GM13977 (cell line): ENCODE data around the gene DGKI.

Source experiments
- DNase-seq: peaks from one replicate; pipeline ENCODE4 v3.0.0; 2012; ENCODE audit warnings: low spot score
- in situ Hi-C: fragments of 300-500 bp; cut with MboI; formaldehyde crosslinking; loops from one replicate; pipeline ENCODE4 v1.12.0; 2022; ENCODE audit warnings: low sequenced_read_pairs, low pct_unique_long_range_greater_than_20kb, mixed read lengths, inconsistent platforms; ENCODE audit not compliant: unreplicated experiment
- TF ChIP-seq, protein P1 (sequence below): IDR thresholded peaks from 2 replicates; pipeline ENCODE4 v1.5.1; 2012; ENCODE audit warnings: mild to moderate bottlenecking, control low read depth; ENCODE audit not compliant: insufficient read depth; ENCODE audit errors: extremely low read depth, missing control alignments

Gene DGKI

DNA sequence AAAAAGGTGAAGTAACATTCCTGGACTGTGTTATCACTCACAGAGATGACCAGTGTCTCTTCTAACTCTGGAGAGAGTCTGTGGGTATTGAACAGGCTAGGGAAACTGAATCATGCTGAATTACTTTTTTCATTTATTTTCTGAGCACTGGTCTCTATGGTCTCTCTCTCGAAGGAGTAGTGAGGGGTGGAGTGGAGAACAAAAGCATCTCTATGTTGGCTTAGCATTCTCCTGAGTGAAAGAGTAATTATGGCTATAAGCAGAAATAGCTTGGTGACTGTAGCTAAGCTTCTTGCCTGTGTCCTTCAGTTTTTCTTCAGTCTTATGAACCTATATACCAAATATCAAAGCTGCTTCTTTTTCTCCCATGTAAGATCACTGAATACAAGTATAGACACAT is 438.6 kb downstream of the DGKI start:
- DNase-seq: no peak
- in situ Hi-C loops: no loop called here
- TF ChIP-seq, protein P1, sequence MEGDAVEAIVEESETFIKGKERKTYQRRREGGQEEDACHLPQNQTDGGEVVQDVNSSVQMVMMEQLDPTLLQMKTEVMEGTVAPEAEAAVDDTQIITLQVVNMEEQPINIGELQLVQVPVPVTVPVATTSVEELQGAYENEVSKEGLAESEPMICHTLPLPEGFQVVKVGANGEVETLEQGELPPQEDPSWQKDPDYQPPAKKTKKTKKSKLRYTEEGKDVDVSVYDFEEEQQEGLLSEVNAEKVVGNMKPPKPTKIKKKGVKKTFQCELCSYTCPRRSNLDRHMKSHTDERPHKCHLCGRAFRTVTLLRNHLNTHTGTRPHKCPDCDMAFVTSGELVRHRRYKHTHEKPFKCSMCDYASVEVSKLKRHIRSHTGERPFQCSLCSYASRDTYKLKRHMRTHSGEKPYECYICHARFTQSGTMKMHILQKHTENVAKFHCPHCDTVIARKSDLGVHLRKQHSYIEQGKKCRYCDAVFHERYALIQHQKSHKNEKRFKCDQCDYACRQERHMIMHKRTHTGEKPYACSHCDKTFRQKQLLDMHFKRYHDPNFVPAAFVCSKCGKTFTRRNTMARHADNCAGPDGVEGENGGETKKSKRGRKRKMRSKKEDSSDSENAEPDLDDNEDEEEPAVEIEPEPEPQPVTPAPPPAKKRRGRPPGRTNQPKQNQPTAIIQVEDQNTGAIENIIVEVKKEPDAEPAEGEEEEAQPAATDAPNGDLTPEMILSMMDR: no peak

DNA sequence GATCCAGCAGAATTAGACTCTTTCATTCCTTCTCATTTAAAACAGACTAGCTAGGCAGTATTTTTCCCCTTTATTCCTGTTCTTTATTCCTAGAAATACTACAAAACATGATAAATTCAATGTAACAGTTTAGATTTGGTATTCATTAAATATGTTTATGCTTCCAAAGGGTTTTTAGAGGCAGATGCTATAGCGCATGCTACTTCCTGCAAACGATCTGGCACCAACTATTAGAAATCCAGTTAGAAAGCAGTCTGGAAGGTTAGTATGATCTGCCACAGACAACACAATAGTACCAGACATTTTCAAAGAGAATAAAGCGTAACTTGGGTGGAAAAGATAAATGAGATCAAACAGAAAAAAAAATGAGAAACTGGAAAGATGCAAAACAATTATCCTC is 439.7 kb downstream of the DGKI start:
- TF ChIP-seq, protein P1: no peak
- in situ Hi-C loops: no loop called here

DNA sequence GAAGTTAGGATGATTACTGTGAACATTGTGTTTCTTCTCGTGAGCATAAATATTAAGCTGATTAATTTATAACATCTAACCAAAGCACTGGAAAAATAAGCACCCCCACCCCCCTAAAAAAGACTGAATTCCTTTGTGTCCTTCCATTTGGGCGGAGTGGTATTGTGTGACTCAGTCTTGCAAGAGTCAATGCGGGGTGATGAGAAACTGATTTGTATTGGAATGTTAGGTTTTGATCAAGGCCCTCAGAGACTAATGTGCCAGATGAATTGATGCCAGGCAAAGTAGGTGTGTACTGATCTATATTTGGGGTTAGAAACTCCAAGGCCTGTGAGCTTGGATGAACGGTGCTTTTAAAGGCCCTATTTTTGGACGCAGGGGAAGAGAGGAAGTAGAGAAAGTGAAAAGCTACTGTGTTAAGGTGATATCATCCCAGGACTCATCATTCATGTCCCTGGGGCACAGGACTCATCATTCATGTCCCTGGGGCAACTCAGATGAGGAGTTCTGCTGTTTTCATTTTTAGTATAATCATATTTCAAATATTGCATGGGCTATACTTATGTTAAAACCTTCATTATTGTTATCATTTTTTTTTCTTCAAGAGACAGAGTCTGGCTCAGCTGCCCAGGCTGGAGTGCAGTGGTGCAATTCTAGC is 442.0 kb downstream of the DGKI start:
- in situ Hi-C loops: no loop called here
- no peak for DNase-seq
- TF ChIP-seq, protein P1: no peak

More for the DNA sequence above, 439.7 kb downstream of the DGKI start:
- DNase-seq: no peak

- TF ChIP-seq, protein P1: no peak
- in situ Hi-C loops: no loop called here
- no peak for DNase-seq
Observed at GRCh38 chr7:137403353-137403695, 443.4 kb downstream of the DGKI start.

- in situ Hi-C loops: no loop called here
- no peak for DNase-seq
- TF ChIP-seq, protein P1: no peak
Observed at GRCh38 chr7:137402536-137403352, 444.0 kb downstream of the DGKI start.

GRCh38 chr7:137399827-137400823 is 446.6 kb downstream of the DGKI start:
- in situ Hi-C loops: no loop called here
- DNase-seq: no peak
- TF ChIP-seq, protein P1: no peak
